ENCODE data around the gene ORAI3.

- peak in 2 of 3 donors; percentile 49 to 55 for TF ChIP-seq CTCF (IDR thresholded peaks at IDR 0.05)
- TF ChIP-seq POLR2A (IDR thresholded peaks at IDR 0.05), result peak; percentile 13
- no peak for TF ChIP-seq EP300 (IDR thresholded peaks at IDR 0.05)
Observed at GRCh38 chr16:30902029-30902972, 46.6 kb upstream of the ORAI3 start.
